Karpas-422 (cell line): ENCODE measurements around the gene IQCF5. TPM values are rescaled to one million over a fixed set of nuclear protein-coding genes. Genes with fewer than 3 reads are reported as not detected.
"Not testable (repeated sequence)": the region's sequence is repeated elsewhere in the genome, so short reads cannot be mapped to it uniquely, and the experiment has no call there.

ENCODE experiments used
- DNase-seq: peaks from one replicate; pipeline ENCODE4 v3.0.0-alpha.2; 2015
- H2AFZ ChIP-seq: fragments of 200-600 bp; sonication (generic); 2 replicates; pipeline ENCODE4 v1.6.1; 2014; ENCODE audit warnings: antibody characterized with exemption, low read length, mixed read lengths
- H3K27ac ChIP-seq: fragments of 200-600 bp; sonication (generic); 2 replicates; pipeline ENCODE4 v1.5.1; 2014; ENCODE audit warnings: mild to moderate bottlenecking, low read length, moderate library complexity
- H3K27me3 ChIP-seq: fragments of 200-600 bp; sonication (generic); 2 replicates; pipeline ENCODE4 v1.6.1; 2014; ENCODE audit warnings: low read length, mixed read lengths
- H3K36me3 ChIP-seq: fragments of 200-600 bp; sonication (generic); 2 replicates; pipeline ENCODE4 v1.6.1; 2014; ENCODE audit warnings: low read length, mixed read lengths; ENCODE audit not compliant: insufficient read depth
- H3K4me1 ChIP-seq: fragments of 200-600 bp; sonication (generic); 2 replicates; pipeline ENCODE4 v1.6.1; 2014; ENCODE audit warnings: mild to moderate bottlenecking, low read length, mixed read lengths
- H3K4me2 ChIP-seq: fragments of 200-600 bp; sonication (generic); 2 replicates; pipeline ENCODE4 v1.6.1; 2014; ENCODE audit warnings: low read length, low read depth, mild to moderate bottlenecking; ENCODE audit not compliant: poor library complexity, severe bottlenecking
- H3K4me3 ChIP-seq: fragments of 200-600 bp; sonication (generic); 2 replicates; pipeline ENCODE4 v1.5.1; 2014; ENCODE audit warnings: mild to moderate bottlenecking, antibody characterized with exemption, low read length, mixed read lengths
- H3K79me2 ChIP-seq: fragments of 200-600 bp; sonication (generic); 2 replicates; pipeline ENCODE4 v1.6.1; 2014; ENCODE audit warnings: mild to moderate bottlenecking, low read length, mixed read lengths
- H3K9ac ChIP-seq: fragments of 200-600 bp; sonication (generic); 2 replicates; pipeline ENCODE4 v1.6.0; 2014; ENCODE audit warnings: low read length
- H3K9me2 ChIP-seq: fragments of 200-600 bp; sonication (generic), shearing (Covaris generic); replicated peaks from 2 replicates; pipeline ENCODE4 v1.6.0; 2014; ENCODE audit warnings: mild to moderate bottlenecking, low read length, moderate library complexity; ENCODE audit not compliant: insufficient read depth
- H3K9me3 ChIP-seq: fragments of 300-700, 200-600 bp; sonication (generic); 2 replicates; pipeline ENCODE4 v1.6.1; 2014; ENCODE audit warnings: low read length, mixed read lengths
- H4K20me1 ChIP-seq: fragments of 200-600 bp; sonication (generic); 2 replicates; pipeline ENCODE4 v1.6.1; 2014; ENCODE audit warnings: mild to moderate bottlenecking, antibody characterized with exemption, low read length, low read depth; ENCODE audit not compliant: insufficient read depth
- total RNA-seq: library from RNA; depleted of rRNA; stranded (reverse); fragments of >200 nt; shearing (Covaris generic); gene quantifications from 2 replicates; pipeline ENCODE4 v1.2.3, GENCODE V29; 2014; ENCODE audit warnings: low replicate concordance

IQCF5 gene
- total RNA-seq, 1 experiment from 2014 or later = not detected

DNA sequence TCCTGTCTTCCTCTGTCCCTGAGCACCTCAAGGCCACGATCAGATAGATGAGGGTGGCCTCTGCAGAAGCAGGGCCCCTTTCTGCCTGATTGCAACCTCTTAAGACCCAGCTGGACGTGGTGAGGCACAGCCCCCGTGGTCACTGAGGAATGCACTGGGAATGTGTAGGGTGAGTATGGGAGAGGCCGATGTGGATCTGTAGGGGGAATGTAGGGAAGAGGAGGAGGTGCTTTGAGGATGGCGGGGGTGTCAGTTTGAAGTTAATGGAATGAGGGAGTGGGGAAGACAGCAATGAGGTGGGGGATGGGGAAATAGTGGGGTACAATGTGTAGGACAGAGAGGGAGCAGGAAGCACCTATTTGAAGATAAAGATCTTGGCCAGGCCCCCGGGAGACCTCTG, 785 bp upstream of the IQCF5 start:
- Histone ChIP-seq H3K4me2 (no peak overlapping the region), H3K27me3 (no peaks in the 10 kb centered on the region), H3K4me1 (no peaks in the 10 kb centered on the region), H4K20me1 (no peaks in the 10 kb centered on the region), H3K27ac (no peak overlapping the region), H3K9ac (no peak overlapping the region), H3K79me2 (no peaks in the 10 kb centered on the region), H3K9me2 (no peaks in the 10 kb centered on the region), H3K36me3 (no peaks in the 10 kb centered on the region), H3K9me3 (no peaks in the 10 kb centered on the region), H2AFZ (no peak overlapping the region), H3K4me3 (no peak overlapping the region)
- DNase-seq = no peak

- Histone ChIP-seq H3K9me3 (no peaks in the 10 kb centered on the region), H3K9me2 (no peaks in the 10 kb centered on the region), H3K4me1 (no peaks in the 10 kb centered on the region), H3K79me2 (no peaks in the 10 kb centered on the region), H3K9ac (no peak overlapping the region), H3K36me3 (no peaks in the 10 kb centered on the region), H4K20me1 (no peaks in the 10 kb centered on the region), H3K4me3 (no peak overlapping the region), H2AFZ (no peak overlapping the region), H3K27ac (no peak overlapping the region), H3K4me2 (no peak overlapping the region), H3K27me3 (no peaks in the 10 kb centered on the region)
- no peak for DNase-seq
These were observed 512 bp downstream of the IQCF5 start for GRCh38 chr3:51874889-51875288.

- Histone ChIP-seq H3K9ac (no peak overlapping the region), H3K9me3 (no peaks in the 10 kb centered on the region), H4K20me1 (no peaks in the 10 kb centered on the region), H3K27ac (no peak overlapping the region), H3K36me3 (no peaks in the 10 kb centered on the region), H3K4me1 (no peaks in the 10 kb centered on the region), H3K4me3 (no peak overlapping the region), H3K79me2 (no peaks in the 10 kb centered on the region), H3K9me2 (no peaks in the 10 kb centered on the region), H3K4me2 (no peak overlapping the region), H3K27me3 (no peaks in the 10 kb centered on the region), H2AFZ (no peak overlapping the region)
- no peak for DNase-seq
These were observed 990 bp downstream of the IQCF5 start for GRCh38 chr3:51874411-51874810.

- Histone ChIP-seq H3K9me3 (no peaks in the 10 kb centered on the region), H3K9ac (no peak overlapping the region), H3K27ac (no peak overlapping the region), H3K27me3 (no peaks in the 10 kb centered on the region), H3K4me3 (no peak overlapping the region), H3K4me1 (no peaks in the 10 kb centered on the region), H3K4me2 (no peak overlapping the region), H3K36me3 (no peaks in the 10 kb centered on the region), H3K79me2 (no peaks in the 10 kb centered on the region), H4K20me1 (no peaks in the 10 kb centered on the region), H2AFZ (no peak overlapping the region), H3K9me2 (no peaks in the 10 kb centered on the region)
- no peak for DNase-seq
These were observed 1.5 kb downstream of the IQCF5 start for GRCh38 chr3:51873876-51874275.

DNA sequence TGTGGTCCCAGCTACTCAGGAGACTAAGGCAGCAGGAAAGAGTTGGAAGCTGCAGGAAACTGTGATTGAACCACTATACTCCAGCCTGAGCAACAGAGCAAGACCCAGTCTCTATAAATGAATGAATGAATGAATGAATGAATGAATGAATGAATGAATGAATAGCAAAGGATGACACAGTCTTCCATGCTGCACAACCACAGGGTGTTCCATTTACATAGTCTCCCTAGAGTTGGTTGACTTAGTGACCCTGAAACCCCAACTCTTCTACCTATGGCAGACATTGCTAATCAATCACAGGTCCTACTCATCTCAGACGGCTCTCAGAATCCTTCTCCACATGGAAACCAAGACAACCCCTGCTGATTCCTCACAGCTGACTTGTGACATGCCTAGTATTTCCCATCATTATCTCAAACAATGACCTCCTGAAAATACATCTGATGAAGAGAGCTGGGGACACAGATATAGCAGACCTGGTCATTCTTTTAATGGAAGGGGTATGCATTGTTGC, 2.1 kb downstream of the IQCF5 start:
- H3K4me1 ChIP-seq = no peaks in the 10 kb centered on the region
- no peaks in the 10 kb centered on the region for H3K79me2 ChIP-seq
- H3K27ac ChIP-seq = no peak overlapping the region
- no peak overlapping the region for H3K4me3 ChIP-seq
- H3K4me2 ChIP-seq = no peak overlapping the region
- H3K9me2 ChIP-seq = no peaks in the 10 kb centered on the region
- no peaks in the 10 kb centered on the region for H3K36me3 ChIP-seq
- no peaks in the 10 kb centered on the region for H3K27me3 ChIP-seq
- no peaks in the 10 kb centered on the region for H3K9me3 ChIP-seq
- no peak for DNase-seq
- H2AFZ ChIP-seq = no peak overlapping the region
- no peak overlapping the region for H3K9ac ChIP-seq
- H4K20me1 ChIP-seq = no peaks in the 10 kb centered on the region

DNA sequence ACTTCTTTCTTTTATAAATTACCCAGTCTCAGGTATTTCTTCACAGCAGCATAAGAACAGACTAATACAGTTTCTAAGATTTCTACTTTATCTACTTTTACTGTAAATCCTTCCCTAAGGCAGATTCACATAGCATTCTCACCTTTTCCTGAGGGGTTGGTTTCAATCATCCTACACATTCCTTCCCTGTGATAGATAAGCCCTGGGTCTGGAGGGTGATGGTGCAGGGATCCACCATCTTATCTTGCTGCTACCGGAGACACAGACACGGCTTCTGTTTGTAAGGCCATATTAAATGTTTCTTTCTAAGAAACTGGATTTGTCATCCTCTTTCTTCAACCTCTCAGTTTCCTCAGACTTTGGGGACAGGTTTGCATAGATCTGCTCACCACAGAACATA, 6.1 kb downstream of the IQCF5 start:
- H4K20me1 ChIP-seq = no peaks in the 10 kb centered on the region
- DNase-seq = no peak
- H3K4me2 ChIP-seq = no peak overlapping the region
- no peaks in the 10 kb centered on the region for H3K79me2 ChIP-seq
- no peak overlapping the region for H3K4me3 ChIP-seq
- H3K27ac ChIP-seq = no peak overlapping the region
- no peaks in the 10 kb centered on the region for H3K9me3 ChIP-seq
- H3K36me3 ChIP-seq = no peaks in the 10 kb centered on the region
- no peak overlapping the region for H2AFZ ChIP-seq
- no peaks in the 10 kb centered on the region for H3K27me3 ChIP-seq
- no peaks in the 10 kb centered on the region for H3K9me2 ChIP-seq
- H3K4me1 ChIP-seq = no peaks in the 10 kb centered on the region
- no peak overlapping the region for H3K9ac ChIP-seq

GRCh38 chr3:51868896-51869295, 6.5 kb downstream of the IQCF5 start:
- not testable (repeated sequence) for H3K4me1 ChIP-seq, DNase-seq, H3K4me3 ChIP-seq, H4K20me1 ChIP-seq, H3K4me2 ChIP-seq, H3K9me2 ChIP-seq, H2AFZ ChIP-seq, H3K27ac ChIP-seq, H3K9ac ChIP-seq, H3K9me3 ChIP-seq, H3K79me2 ChIP-seq, H3K36me3 ChIP-seq, H3K27me3 ChIP-seq

GRCh38 chr3:51862886-51863285, 12.5 kb downstream of the IQCF5 start:
- H3K79me2 ChIP-seq = no peaks in the 10 kb centered on the region
- no peak overlapping the region for H3K4me3 ChIP-seq
- peaks cover 9% of the 10 kb centered on the region for H3K4me1 ChIP-seq
- no peaks in the 10 kb centered on the region for H3K27me3 ChIP-seq
- no peak overlapping the region for H2AFZ ChIP-seq
- H3K9ac ChIP-seq = no peak overlapping the region
- DNase-seq = no peak
- H3K4me2 ChIP-seq = no peak overlapping the region
- H3K27ac ChIP-seq = no peak overlapping the region
- no peaks in the 10 kb centered on the region for H3K9me2 ChIP-seq
- H4K20me1 ChIP-seq = no peaks in the 10 kb centered on the region
- no peaks in the 10 kb centered on the region for H3K36me3 ChIP-seq
- H3K9me3 ChIP-seq = no peaks in the 10 kb centered on the region
